K562 (cell line): ENCODE results near the gene SLC44A5.
"Not testable (repeated sequence)": the region's sequence is repeated elsewhere in the genome, so short reads cannot be mapped to it uniquely, and the experiment has no call there.

Experiments used
- CTCF ChIP-seq, 3 experiments: IDR thresholded peaks in 2 of 3; conservative IDR thresholded peaks in 1 of 3; 2 replicates each; pipeline ENCODE4 v1.5.1; 2011 to 2012; ENCODE audit warnings: low read length in 3 of 3, mild to moderate bottlenecking in 3 of 3, control low read depth in 2 of 3, improper control_type of control experiment in 1 of 3, inconsistent platforms in 1 of 3, low read depth in 1 of 3, mixed read lengths in 1 of 3, moderate library complexity in 1 of 3; ENCODE audit not compliant: insufficient read depth in 2 of 3
- EP300 ChIP-seq: IDR thresholded peaks from 2 replicates; pipeline ENCODE4 v1.6.1; 2012; ENCODE audit warnings: low read length, improper control_type of control experiment
- KDM5B ChIP-seq: fragments of 200-600 bp; sonication (generic); IDR thresholded peaks from 2 replicates; pipeline ENCODE4 v1.6.1; 2012; ENCODE audit warnings: low read depth, mild to moderate bottlenecking, moderate library complexity, low read length, control low read depth, inconsistent platforms; ENCODE audit not compliant: insufficient replicate concordance

DNA sequence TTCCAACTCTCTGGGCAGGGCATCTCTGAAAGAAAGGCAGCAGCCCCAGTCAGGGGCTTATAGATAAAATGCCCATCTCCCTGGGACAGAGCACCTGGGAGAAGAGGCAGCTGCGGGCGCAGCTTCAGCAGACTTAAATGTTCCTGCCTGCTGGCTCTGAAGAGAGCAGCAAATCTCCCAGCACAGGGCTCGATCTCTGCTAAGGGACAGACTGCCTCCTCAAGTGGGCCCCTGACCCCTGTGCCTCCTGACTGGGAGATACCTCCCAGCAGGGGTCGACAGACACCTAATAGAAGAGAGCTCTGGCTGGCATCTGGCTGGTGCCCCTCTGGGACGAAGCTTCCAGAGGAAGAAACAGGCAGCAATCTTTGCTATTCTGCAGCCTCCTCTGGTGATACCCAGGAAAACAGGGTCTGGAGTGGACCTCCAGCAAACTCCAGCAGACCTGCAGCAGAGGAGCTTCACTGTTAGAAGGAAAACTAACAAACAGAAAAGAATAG lies 207.7 kb downstream of the SLC44A5 start:
- not testable (repeated sequence) for TF ChIP-seq CTCF (IDR thresholded peaks at IDR 0.05 in 2 of 3, conservative IDR thresholded peaks at IDR 0.05 in 1 of 3; ENCODE audit: insufficient read depth in 2 of 3, low read depth in 1 of 3, low read length in 3 of 3); KDM5B; EP300
